ENCODE measurements around the gene PNKP. TPM values are rescaled to one million over a fixed set of nuclear protein-coding genes. Genes with fewer than 3 reads are reported as not detected.

The PNKP gene
- 50.7 and 63.0 TPM in 2 replicates for total RNA-seq (2014; rRNA removed; shearing (Covaris generic))

DNA sequence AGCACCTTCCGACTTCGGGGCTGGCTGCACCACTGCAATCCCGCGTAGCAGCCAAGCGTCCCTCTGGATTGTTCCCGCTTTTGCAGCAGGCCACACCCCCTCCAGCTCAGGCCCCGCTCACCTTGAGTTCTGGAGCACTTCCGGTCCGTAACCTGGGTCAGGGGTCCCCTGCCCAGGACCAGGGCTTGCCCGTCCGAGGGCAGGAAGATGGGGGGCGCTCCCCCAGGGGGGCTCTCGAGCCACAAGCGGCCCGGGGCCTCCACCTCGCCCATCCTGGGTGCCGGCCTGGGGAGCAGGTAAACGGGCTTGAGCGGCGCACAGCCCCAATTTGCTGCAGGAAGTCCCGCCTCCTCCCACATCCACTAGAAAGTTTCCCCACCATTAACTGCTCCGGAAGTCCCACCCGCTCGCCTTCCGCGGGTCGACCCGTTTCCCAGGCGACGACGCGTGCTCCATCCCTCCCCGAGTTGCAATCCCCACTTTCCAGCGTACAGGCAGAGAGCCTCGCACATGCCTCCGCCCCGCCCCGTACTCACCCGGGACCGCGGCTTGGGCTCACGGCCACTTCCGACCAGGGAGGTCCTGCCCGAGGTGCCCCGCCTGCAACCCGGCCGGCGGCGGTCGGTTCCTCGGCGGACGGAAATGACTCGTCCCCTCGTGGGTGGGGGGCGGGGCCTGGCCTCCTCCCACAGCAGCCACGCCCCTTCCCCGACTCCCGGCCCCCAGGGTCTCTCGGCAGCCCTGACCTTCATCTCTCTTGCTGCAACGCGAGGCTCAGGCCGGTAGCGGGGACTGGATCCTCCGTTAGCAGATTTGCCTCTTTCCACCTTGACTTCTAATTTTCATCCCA, at the start of gene PNKP:
PNKP (minus strand) TSS at position 644 of the 850 bp plus-strand sequence; CDS start at position 272, 372 bp downstream.
- peak; percentile 93 for DNase-seq (ENCODE audit: low spot score)

DNA sequence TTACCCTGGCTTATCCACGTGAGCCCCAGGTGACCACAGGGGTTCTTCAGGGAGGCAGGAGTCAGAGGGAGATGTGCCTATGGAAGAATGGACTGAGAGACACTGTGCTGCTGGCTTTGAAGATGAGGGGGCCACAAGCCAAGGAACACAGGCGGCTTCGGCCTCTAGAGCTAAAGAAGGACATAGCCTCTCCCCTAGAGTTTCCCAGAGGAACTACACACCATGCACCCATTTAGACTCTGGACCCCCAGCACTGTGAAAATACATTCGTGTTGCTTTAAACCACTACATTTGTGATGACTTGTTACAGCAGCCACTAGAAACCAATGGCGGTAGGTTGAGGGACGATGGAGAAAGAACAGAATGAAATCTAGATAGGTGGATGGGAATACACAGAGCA, 47.9 kb upstream of the PNKP start:
- no peak for DNase-seq (ENCODE audit: low spot score)

DNA sequence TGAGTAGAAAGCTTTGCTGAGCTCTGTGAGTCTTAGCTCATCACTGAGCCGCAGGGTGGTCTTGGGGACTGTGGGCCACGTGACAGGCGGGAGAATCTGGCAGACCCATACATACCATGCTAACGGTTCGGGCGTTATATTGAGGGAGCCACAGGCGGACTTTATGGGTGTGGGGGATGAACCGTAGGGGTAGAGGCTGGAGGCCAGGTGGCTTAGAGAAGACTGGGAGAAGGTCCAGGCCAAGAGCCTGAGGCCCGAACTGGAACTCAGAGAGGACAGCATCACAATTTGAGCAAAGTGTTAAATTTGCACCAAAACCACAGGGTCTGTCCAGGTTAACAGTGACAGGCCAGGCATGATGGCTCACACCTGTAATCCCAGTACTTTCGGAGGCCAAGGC, 46.3 kb upstream of the PNKP start:
- no peak for DNase-seq (ENCODE audit: low spot score)

DNA sequence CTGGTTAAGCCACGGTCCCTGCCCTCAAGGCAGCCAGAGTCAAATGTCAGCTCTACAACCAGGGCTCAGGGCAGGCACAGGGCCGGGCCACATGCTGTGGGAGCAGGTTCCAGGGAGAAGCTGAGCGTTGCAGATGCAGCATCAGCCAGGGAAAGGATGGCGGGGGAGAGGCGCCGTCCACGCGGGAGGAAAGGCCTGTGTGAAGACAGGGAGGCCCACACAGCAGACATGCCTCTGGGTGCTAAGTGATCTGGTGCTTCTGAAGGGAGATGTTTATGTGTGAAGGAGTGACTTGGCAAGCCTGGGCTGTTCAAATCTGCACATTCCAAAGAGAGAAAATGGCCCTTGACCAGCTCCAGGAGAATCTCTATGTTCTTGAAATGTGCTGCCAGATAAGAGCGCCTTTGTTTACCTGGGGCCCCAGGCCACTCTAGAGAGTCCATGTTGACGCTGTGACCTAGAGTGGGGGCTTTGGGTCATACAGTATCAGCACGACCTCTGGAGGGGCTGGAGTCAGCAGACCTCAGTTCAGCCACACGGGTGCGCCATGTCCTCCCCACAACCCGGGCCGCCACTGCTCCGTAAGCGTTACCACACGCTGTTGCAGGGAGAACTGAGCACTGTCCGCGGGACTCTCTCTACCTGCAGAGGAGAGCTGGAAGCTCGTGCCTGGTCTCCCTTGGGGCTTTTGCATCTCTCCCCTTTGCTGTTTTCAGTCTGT, 45.7 kb upstream of the PNKP start:
- no peak for DNase-seq (ENCODE audit: low spot score)

DNA sequence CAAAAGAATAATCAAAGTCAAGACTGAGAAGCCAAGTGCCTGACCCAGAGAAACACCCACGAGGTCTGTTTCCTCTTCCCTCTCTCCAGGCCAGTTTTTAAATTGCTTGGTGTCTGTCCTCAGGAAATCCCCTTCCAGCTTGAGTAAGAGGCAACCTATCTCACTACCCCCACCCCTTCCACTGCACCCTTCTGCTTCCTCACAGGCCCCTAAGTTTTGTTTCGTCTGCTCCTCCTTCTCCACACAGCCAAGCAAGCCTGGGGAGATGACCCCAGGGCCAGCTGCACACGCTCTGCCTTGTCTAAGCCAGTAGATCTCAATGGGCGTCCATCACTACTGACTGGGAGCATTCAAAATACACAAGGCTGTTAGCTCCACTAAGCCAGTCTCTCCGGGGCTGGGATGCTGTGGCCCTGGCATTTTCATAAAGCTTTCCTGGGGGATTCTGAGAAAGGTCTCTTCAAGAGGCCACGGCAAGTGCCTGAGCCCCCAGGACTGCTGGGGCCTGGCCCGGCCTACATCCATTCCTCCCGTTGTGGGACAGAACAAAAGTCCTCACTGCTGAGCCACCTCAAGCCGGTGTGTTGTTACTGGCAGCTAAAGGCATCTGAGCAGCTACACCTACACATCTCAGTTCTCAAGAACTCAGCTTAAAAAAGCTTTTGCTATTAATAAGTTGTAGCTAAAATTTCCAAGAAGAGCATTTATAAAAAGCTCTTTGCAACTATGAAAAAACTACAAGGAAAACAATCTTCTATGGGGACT, 44.2 kb upstream of the PNKP start:
- no peak for DNase-seq (ENCODE audit: low spot score)

DNA sequence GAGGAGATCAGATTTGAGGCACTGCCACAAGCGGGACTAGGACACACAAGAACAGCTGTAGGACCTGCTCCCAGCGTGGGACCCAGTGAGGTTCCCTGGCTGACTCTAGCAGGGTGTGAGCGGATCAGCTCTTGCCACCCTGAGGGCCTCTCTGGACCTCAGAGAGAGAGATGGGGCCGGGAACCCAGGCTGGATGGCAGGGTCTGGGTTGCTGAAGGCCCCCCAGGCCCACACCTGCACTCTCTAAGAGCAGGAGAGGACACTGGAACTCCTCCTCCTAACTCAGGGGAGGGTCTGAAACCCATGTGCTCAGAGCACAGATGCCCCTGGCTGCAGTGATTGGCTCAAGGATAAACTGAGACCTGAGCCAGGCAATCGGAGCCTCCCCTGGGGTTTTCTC, 42.8 kb upstream of the PNKP start:
- no peak for DNase-seq (ENCODE audit: low spot score)

DNA sequence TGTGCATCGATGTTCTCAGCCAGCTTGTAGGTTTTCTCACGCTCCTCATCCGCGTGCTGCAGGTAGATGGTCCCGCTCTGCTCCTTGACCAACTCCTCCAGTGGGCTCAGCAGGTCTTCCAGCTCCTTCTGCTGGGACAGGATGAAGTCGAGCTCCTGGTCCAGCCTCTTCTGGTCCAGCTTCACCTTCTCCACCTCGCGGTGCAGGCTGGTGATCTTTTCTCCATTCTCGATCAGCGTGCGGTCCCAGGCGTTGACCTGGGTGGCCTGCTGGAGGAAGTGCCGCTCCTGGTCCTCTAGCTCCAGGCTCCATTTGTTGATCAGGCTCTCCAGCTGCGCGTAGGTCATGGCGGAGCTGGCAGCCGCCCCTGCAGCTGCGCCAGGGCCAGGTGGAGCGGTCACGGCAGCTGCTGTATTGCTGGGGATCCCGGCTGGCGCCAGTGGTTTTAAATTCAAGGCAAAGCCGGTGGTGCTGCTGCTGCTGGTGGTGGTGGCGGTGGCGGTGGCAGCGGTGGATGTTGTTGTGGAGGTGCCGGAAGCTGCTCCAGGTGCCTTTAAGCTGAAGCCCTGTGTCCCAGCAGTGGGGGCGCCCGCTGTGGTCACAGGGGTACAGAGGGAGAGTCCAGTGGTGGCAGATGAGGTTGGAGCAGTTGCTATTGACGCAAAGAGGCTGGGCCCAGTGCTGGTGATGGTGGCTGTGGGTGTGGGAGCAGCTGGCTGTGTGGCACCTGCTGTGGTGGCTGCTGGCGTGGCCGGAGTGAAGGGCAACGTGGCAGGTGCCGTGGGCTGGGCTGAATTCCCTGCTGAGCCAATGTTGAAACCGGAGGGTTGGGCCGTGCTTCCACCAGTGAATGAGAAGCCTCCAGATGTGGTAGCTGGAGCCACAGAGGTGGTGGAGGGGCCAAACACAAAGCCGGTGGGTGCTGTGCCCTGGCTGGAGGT, 41.4 kb upstream of the PNKP start:
- no peak for DNase-seq (ENCODE audit: low spot score)

DNA sequence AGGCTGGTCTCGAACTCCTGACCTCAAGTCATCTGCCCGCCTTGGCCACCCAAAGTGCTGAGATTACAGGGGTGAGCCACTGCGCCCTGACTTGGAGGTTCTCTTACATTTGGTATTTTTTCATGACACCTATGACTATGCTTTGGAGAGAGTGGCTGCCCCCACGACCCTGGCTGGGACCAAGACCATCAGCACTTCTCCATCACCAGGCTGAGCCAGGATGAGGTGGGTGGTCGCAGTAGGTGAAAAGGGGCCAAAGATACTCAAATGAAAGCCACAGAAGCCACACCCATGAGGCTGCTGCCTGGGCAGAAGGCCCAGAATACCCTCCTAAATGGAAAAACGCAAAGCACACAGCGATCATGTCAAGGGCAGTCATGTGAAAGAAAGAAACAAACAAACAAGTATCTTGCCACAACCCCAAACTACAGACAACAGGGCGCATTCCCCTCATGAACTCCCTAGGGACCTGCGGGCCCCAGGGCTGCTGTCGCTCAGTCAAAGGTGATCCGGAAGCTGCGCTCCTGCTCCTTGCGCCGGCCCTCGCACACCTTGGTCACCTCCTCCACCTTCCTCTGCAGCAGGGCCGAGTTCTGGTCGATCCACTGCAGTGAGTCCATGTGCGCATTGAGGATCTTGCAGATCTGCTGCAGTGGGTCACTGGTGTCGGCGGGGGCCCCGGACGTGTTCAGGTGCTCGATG, 40.5 kb upstream of the PNKP start:
- DNase-seq (ENCODE audit: low spot score), result no peak

DNA sequence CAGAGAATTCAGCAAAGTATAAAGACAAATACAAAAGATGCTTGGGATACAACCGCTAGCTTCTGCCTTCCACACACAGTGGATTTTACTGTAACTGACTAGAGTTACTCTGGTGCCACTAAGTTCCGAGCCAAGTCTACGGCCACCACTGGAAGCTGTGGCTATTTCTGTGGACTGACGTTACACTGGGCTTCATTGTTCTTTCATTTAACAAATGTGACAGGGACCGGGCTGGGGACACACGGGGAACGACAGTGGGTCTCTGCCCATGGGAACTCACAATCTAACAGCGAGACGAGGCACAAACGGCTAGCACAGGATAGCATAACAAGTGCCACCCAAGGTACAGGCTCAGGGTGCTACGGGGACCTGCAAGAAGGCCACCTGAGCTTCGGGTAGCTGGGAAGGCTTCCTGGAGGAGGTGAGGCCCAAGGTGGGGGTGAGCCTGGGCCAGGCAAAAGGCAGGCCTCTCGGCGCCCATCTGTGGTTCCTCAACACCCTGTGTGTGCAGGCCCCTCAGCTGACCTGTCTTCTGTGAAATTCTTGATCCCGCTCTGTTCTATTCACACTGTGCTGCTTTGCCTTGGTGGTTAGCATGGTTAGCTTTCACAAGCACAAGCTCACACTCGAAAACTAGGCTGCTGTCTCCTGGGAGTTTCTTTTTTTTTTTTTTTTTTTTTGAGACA, 39.6 kb upstream of the PNKP start:
- DNase-seq (ENCODE audit: low spot score), result no peak

DNA sequence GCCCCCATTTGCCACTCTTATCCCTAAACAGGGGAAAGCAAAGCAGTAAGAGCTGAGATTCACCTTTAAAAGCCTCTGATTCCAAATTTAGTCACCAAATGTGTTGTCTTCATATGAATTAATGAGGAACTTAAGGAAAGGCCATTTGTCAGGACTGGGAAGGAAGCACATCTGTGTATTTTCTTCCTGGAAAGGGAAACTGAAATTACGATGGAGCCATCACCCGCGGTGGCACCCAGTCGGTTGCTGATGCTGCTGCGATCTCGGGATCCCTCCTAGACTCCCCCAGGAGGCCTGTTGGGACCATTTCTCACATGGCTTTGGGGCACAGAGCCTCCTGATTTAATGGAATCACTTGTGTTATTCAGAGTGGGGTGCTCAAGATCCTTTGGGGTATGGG, 36.8 kb upstream of the PNKP start:
- DNase-seq (ENCODE audit: low spot score), result no peak

DNA sequence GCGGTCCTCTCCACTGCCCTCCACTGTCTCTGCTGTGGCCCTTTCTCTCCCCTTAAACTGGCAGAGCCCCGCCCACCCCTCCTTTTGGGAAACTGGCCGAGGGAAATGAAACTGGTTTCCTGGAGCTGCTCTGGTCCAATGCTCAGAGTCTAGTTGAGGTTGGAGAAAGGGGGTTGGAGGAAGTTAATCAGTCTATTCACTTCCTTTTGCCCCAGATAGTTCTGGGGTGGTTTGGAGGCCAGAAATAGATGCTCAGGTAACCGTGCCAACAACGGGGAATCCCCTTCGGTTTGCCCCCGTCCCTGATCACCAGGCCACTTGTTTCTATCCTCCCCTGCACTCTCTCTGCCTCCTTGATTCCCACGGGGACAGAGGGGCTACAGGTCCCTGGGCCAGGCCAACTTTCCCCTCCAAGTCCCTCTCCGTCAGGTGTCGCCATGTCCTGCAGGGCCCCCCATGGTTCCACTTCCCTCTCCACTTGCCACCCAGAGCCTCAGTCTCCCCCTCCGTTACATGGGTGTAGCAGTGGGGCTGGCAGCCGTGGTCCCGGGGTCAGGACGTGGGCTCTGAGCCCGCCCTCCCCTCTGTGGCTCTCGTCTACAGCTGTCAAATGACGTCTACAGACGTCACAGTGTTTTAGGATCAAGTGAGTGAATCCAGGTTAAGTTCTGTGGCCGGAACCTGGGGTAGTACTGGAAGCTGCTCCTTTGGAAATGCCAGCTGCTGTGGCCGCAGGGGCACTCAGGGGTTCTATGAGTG, 29.7 kb upstream of the PNKP start, which contains the start of gene IL4I1:
IL4I1 (minus strand) TSS at position 25 of the 759 bp plus-strand sequence. CDS start 727 bp downstream, outside the sequence.
- peak; percentile 84 for DNase-seq (ENCODE audit: low spot score)

DNA sequence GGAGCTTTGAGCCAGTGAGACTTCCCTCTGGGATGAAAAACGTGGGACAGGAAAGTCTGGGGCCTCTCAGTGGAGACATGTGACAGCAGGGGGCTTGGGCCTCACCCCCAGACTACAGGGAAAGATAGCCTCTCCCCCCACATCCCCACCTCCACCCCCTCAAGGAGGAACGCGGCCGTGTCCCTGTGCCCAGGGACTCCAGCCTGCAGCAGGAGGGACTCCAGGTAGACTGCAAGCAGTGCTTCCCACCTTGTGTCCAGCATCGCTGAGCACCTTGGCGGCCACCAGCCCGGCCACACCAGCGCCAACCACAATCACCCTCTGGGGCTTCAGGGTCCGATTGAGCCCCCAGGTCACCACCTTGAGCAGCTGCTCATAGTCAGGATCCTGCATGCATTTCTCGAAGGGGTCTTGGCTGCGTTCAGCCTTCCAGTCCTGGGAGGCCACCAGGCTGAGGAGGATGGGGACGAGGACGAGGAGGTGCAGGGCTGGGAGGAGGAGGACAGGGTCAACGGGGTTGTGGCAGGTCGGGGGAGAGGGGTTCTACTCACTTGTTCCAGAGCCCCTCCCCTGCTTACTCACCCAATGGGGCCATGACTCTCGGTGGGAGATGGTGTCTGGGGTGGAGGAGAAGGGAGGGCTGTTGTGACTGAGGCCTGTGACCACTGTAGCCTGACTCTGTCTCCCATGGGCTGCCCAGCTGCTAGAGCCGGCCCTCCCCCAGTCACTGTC, 28.4 kb upstream of the PNKP start:
- DNase-seq (ENCODE audit: low spot score), result no peak

DNA sequence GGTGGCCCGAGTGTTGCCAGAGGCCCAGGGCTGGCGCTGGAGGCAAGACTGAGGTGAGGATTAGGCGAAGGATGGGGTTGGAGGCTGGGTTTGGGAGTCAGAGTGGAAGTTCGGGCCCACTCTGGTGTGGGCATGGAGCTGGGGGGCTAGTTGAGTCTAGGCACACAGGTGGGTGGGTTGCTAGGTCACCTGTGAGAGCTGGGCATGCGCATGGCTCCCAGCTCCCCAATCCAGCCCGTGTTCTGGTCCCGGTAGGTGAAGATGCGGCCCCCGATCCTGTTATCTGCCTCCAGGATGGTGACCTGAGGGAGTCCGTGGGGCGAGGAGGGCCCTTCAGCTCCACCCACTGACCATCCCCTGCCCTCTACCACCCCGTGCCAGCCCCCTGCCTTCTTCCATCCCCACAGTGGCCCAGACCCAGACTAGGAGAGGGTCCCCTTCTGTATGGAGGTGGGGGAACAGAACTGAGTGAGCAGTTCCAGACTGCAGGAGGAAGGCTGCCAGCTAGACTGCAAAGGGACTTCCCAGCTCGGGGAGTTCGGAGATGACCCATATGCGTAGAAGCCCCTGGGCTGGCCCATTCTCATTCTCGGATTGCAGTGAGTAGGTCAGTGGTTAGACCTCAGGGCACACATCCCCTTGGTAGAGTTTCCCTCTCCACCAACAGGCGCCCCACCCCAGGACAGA, 27.6 kb upstream of the PNKP start:
- no peak for DNase-seq (ENCODE audit: low spot score)

DNA sequence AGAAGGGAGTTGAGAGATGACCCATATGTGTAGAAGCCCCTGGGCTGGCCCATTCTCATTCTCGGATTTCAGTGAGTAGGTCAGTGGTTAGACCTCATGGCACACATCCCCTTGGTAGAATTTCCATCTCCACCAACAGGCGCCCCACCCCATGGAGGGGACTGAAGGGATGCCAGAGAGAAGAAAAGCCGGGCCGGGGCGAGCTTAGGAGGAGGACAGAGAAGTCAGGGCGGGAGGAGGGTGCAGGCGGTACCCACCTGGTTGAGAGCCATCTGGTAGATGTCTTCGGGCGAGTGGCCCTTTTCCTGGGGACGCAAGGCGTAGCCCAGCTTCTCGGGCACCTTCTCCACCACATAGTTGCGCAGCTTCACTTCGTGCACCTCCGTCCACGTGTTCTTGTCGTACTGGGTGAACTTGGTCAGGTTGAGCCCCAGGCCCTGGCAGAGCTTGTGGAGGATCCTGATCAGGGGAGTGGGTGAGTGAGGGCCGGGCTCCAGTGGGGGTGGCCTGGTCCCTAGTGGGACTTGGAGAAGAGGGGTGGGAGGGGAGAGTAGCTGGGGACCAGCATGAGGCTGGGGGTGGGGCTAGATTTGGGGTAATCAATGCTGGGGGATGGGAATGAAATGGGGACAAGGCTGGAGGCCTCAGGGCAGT, 26.8 kb upstream of the PNKP start:
- DNase-seq (ENCODE audit: low spot score), result no peak

DNA sequence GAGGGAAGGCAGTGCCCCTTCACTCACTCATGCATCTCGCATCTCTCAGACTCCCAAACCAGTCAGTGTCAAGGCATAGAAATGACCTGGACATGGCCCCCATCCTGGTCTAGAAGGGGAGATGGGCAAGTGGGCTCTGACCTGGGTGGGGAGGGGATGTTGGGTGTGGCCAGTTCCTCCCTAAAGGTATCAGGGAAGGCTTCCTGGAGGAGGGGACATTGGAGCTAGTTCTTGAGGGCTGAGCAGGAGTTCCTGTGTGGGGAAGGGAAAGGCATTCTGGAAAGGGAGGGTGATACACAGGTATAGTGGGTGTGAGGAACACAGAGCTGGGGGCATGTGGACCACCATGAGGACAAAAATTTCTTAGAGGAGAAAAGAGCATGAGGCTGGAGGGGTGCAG, 25.3 kb upstream of the PNKP start:
- no peak for DNase-seq (ENCODE audit: low spot score)

DNA sequence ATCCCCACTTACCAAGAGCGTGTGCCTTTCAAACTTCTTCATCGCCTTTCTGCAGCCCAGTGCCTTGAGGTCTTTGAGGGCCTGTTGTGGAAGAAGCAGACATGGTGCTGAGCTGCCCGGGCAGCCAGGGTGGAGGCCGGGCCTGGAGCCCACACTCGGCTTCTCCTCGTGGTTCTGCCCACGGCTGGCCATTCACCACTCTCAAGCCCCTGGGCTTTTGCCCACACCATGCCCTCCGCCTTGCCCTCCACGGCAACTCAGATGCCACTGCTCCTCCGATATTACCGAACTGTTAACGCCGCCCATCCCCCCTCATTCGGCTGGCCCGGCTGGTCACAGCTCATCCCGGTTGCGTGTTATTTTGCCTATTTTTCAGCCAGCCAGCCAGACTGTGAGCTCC, 24.0 kb upstream of the PNKP start:
- DNase-seq (ENCODE audit: low spot score), result no peak
